ENCODE data around the gene MGAT5.

- no peak for TF ChIP-seq CTCF (IDR thresholded peaks at IDR 0.05)
- no peak for TF ChIP-seq POLR2A (IDR thresholded peaks at IDR 0.05)
- TF ChIP-seq POLR2AphosphoS5 (IDR thresholded peaks at IDR 0.05): no peak
- no peak for TF ChIP-seq EP300 (IDR thresholded peaks at IDR 0.05)
Measured at GRCh38 chr2:134234535-134234934, 19.3 kb upstream of the MGAT5 start.
